Measurements from ENCODE around the gene KLK3. TPM values are rescaled to one million over a fixed set of nuclear protein-coding genes. Genes with fewer than 3 reads are reported as not detected.

Gene KLK3
- total RNA-seq, 1 donor from 2014 or later: 0.48 TPM

DNA sequence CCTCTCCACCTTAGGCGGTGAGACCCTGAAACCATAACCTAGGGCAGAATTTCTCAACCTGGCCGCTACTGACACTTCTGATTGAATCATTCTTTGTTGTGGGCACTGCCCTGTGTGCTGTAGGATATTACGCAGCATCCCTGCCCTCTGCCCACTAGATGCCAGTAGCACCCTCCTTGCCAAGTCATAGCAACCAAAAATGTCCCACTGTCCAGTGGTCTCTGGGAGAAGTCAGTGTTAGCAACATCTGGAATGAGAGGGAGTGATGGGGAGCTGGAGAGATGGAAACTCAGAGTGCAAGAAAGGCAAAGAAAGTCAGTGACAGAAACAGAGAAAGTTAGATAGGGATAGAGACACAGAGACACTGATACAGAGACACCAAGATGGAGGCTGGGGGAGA lies 42.9 kb downstream of the KLK3 start:
- no peak for DNase-seq (ENCODE audit: low spot score)

DNA sequence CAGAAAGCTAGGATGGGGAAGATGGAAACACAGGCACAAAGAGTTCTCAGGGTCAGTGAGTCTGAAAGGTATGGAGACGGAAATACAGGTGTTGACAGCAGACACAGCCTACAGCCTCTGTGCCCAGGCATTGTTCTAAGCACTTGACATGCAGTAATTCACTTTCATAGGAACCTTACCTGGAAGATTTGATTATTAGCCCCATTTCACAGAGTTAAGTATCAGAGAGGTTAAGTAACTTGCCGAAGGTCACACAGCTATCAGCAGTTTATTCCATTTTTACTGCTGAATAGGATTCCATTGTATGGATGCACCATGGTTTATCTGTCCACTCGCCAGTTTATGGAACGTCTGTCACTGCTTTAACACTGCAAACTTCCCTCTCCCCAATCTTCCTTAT lies 43.3 kb downstream of the KLK3 start:
- DNase-seq (ENCODE audit: low spot score): no peak

GRCh38 chr19:50899569-50899968 lies 44.9 kb downstream of the KLK3 start:
- no peak for DNase-seq (ENCODE audit: low spot score)

- no peak for DNase-seq (ENCODE audit: low spot score)
Measured at GRCh38 chr19:50902640-50903039, 47.9 kb downstream of the KLK3 start.

DNA sequence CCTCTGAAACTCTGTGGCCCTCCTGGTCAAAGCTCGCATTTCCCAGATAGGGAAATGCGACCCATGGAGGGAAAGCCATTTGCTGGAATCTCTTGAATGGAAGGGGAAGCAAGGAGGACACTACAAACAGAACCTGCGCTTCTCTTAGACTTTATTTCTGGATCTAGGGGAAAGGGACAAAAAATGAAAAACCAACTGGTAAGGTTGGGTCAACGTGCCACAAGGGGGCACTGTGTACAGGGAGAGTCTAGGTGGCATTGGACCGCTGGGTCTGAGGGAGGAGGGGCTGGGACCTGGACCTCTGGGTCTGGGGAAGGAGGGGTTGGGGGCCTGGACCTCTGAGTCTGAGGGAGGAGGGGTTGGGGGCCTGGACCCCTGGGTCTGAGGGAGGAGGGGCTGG lies 51.5 kb downstream of the KLK3 start:
- DNase-seq (ENCODE audit: low spot score): no peak

DNA sequence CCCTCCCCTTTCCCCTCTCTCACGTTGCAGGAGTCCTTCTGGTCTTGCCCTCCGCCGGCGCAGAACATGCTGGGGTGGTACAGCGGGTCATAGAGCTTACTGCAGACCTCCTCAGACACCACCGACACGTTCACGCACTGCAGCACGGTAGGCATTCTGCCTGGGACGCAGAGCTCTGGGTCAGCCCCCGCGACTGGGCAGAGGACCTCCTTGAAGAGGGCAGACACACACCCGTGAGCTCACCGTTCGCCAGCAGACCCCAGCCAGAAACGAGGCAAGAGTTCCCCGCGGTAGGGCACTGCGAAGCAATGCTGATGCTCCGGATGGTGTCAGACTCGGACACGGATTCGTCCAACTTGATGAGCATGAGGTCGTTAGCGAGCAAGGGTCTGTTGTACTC lies 53.6 kb downstream of the KLK3 start:
- DNase-seq (ENCODE audit: low spot score): no peak

GRCh38 chr19:50909240-50910070 lies 54.7 kb downstream of the KLK3 start:
- DNase-seq (ENCODE audit: low spot score): no peak

Other genes starting within 250 kb of the KLK3 start
- 0.48 TPM for gene SYT3, start 215.0 kb upstream of the KLK3 start, total RNA-seq (ENCODE audit: insufficient read depth, low replicate concordance)
- not detected for gene C19orf81, start 205.5 kb upstream of the KLK3 start, total RNA-seq (ENCODE audit: insufficient read depth, low replicate concordance)
- 0.72 TPM for gene SHANK1, start 135.1 kb upstream of the KLK3 start, total RNA-seq (ENCODE audit: insufficient read depth, low replicate concordance)
- gene CLEC11A, start 131.6 kb upstream of the KLK3 start, total RNA-seq (ENCODE audit: insufficient read depth, low replicate concordance): 65.5 TPM
- not detected for gene GPR32, start 84.5 kb upstream of the KLK3 start, total RNA-seq (ENCODE audit: insufficient read depth, low replicate concordance)
- not detected for gene ACP4, start 64.5 kb upstream of the KLK3 start, total RNA-seq (ENCODE audit: insufficient read depth, low replicate concordance)
- not detected for gene KLK1, start 31.1 kb upstream of the KLK3 start, total RNA-seq (ENCODE audit: insufficient read depth, low replicate concordance)
- gene KLK15, start 21.3 kb upstream of the KLK3 start, total RNA-seq (ENCODE audit: insufficient read depth, low replicate concordance): 1.2 TPM
- 9.6 TPM for gene KLK2, start 18.5 kb downstream of the KLK3 start, total RNA-seq (ENCODE audit: insufficient read depth, low replicate concordance)
- 1.4 TPM for gene KLK4, start 56.5 kb downstream of the KLK3 start, total RNA-seq (ENCODE audit: insufficient read depth, low replicate concordance)
- gene KLK5, start 98.1 kb downstream of the KLK3 start, total RNA-seq (ENCODE audit: insufficient read depth, low replicate concordance): not detected
- not detected for gene KLK6, start 114.7 kb downstream of the KLK3 start, total RNA-seq (ENCODE audit: insufficient read depth, low replicate concordance)
- 0.72 TPM for gene KLK7, start 129.0 kb downstream of the KLK3 start, total RNA-seq (ENCODE audit: insufficient read depth, low replicate concordance)
- gene KLK8, start 146.7 kb downstream of the KLK3 start, total RNA-seq (ENCODE audit: insufficient read depth, low replicate concordance): not detected
- gene KLK10, start 164.8 kb downstream of the KLK3 start, total RNA-seq (ENCODE audit: insufficient read depth, low replicate concordance): 0.24 TPM
- 3.9 TPM for gene KLK11, start 171.7 kb downstream of the KLK3 start, total RNA-seq (ENCODE audit: insufficient read depth, low replicate concordance)
- gene KLK12, start 180.1 kb downstream of the KLK3 start, total RNA-seq (ENCODE audit: insufficient read depth, low replicate concordance): not detected
- gene KLK13, start 210.2 kb downstream of the KLK3 start, total RNA-seq (ENCODE audit: insufficient read depth, low replicate concordance): not detected
- gene KLK14, start 228.0 kb downstream of the KLK3 start, total RNA-seq (ENCODE audit: insufficient read depth, low replicate concordance): not detected

Data from umbilical cord (tissue), 2 donors.